KMS-11 (cell line): ENCODE data around the gene ZFP69.

Experiments
- H2AFZ ChIP-seq: fragments of 200-600 bp; sonication (generic); 2 replicates; pipeline ENCODE4 v1.6.1; 2016; ENCODE audit warnings: antibody characterized with exemption, mixed run types, low read depth
- H3K27ac ChIP-seq: fragments of 200-600 bp; sonication (generic); 2 replicates; pipeline ENCODE4 v1.6.1; 2016; ENCODE audit warnings: mild to moderate bottlenecking, mixed run types
- H3K27me3 ChIP-seq: fragments of 200-600 bp; sonication (generic); 2 replicates; pipeline ENCODE4 v1.6.1; 2017; ENCODE audit warnings: mild to moderate bottlenecking, low read depth, mixed run types, moderate library complexity; ENCODE audit not compliant: insufficient read depth
- H3K36me3 ChIP-seq: fragments of 200-600 bp; sonication (generic); 2 replicates; pipeline ENCODE4 v1.6.1; 2017; ENCODE audit warnings: mild to moderate bottlenecking, mixed run types; ENCODE audit not compliant: insufficient read depth
- H3K4me1 ChIP-seq: fragments of 200-600 bp; sonication (generic); 2 replicates; pipeline ENCODE4 v1.6.1; 2016; ENCODE audit warnings: mild to moderate bottlenecking, low read depth, mixed run types; ENCODE audit not compliant: poor library complexity, severe bottlenecking
- H3K4me2 ChIP-seq: fragments of 200-600 bp; sonication (generic); 2 replicates; pipeline ENCODE4 v1.7.0; 2016; ENCODE audit warnings: mild to moderate bottlenecking, mixed run types
- H3K4me3 ChIP-seq: fragments of 200-600 bp; sonication (generic); IDR thresholded peaks from 2 replicates; pipeline ENCODE4 v1.6.1; 2017; ENCODE audit warnings: low read depth, low read length, mixed read lengths; ENCODE audit not compliant: insufficient read depth
- H3K79me2 ChIP-seq: fragments of 200-600 bp; sonication (generic); 2 replicates; pipeline ENCODE4 v1.6.1; 2016; ENCODE audit warnings: low read depth, mixed run types; ENCODE audit not compliant: insufficient read depth
- H3K9ac ChIP-seq: fragments of 200-600 bp; sonication (generic); 2 replicates; pipeline ENCODE4 v1.6.1; 2016; ENCODE audit warnings: mild to moderate bottlenecking, mixed run types
- H4K20me1 ChIP-seq: fragments of 200-600 bp; sonication (generic); 2 replicates; pipeline ENCODE4 v1.6.1; 2016; ENCODE audit warnings: mild to moderate bottlenecking, mixed run types; ENCODE audit not compliant: insufficient read depth
- CTCF ChIP-seq: fragments of 200-600 bp; sonication (generic); conservative IDR thresholded peaks from 2 replicates; pipeline ENCODE4 v1.6.1; 2017; ENCODE audit warnings: low read depth, mild to moderate bottlenecking, antibody characterized with exemption, low read length, moderate library complexity, mixed read lengths

Gene ZFP69

GRCh38 chr1:40476924-40477677, at the start of gene ZFP69:
TSS of gene ZFP69 (plus strand) at chr1:40477290. CDS start at chr1:40479362, 2,072 bp downstream.
- Histone ChIP-seq H3K4me1 (no peaks in the 10 kb centered on the region), H3K9ac (no peak within 1 kb of the TSS), H4K20me1 (no peaks in the 10 kb centered on the region), H3K4me3 (no peak within 1 kb of the TSS), H3K36me3 (no peaks in the 10 kb centered on the region), H2AFZ (no peak within 1 kb of the TSS), H3K4me2 (no peak within 1 kb of the TSS), H3K27ac (no peak within 1 kb of the TSS), H3K79me2 (no peaks in the 10 kb centered on the region), H3K27me3 (no peaks in the 10 kb centered on the region)
- no peak for TF ChIP-seq CTCF

GRCh38 chr1:40431385-40431784, 45.7 kb upstream of the ZFP69 start:
- Histone ChIP-seq H3K4me1 (no peaks in the 10 kb centered on the region), H3K27me3 (no peaks in the 10 kb centered on the region), H3K79me2 (no peaks in the 10 kb centered on the region), H3K27ac (no peak overlapping the region), H3K9ac (no peak overlapping the region), H3K4me3 (no peak overlapping the region), H4K20me1 (no peaks in the 10 kb centered on the region), H3K36me3 (no peaks in the 10 kb centered on the region), H3K4me2 (no peak overlapping the region), H2AFZ (no peak overlapping the region)
- TF ChIP-seq CTCF, result no peak

- TF ChIP-seq CTCF, result no peak
- H3K36me3 ChIP-seq, result no peaks in the 10 kb centered on the region
- no peaks in the 10 kb centered on the region for H3K27me3 ChIP-seq
- no peaks in the 10 kb centered on the region for H3K79me2 ChIP-seq
- H4K20me1 ChIP-seq, result no peaks in the 10 kb centered on the region
- H3K27ac ChIP-seq, result no peak overlapping the region
- H3K4me3 ChIP-seq, result no peak overlapping the region
- no peak overlapping the region for H3K9ac ChIP-seq
- H3K4me1 ChIP-seq, result no peaks in the 10 kb centered on the region
- no peak overlapping the region for H2AFZ ChIP-seq
- no peak overlapping the region for H3K4me2 ChIP-seq
Measured at GRCh38 chr1:40432644-40433390, 44.3 kb upstream of the ZFP69 start.

GRCh38 chr1:40435471-40435870, 41.6 kb upstream of the ZFP69 start:
- H2AFZ ChIP-seq, result no peak overlapping the region
- H3K4me1 ChIP-seq, result no peaks in the 10 kb centered on the region
- no peaks in the 10 kb centered on the region for H3K36me3 ChIP-seq
- no peak overlapping the region for H3K27ac ChIP-seq
- no peak overlapping the region for H3K4me2 ChIP-seq
- no peak overlapping the region for H3K9ac ChIP-seq
- no peak overlapping the region for H3K4me3 ChIP-seq
- H3K27me3 ChIP-seq, result no peaks in the 10 kb centered on the region
- TF ChIP-seq CTCF, result no peak
- no peaks in the 10 kb centered on the region for H3K79me2 ChIP-seq
- no peaks in the 10 kb centered on the region for H4K20me1 ChIP-seq
